ENCODE data around the gene LRMDA.

The LRMDA gene

GRCh38 chr10:75712242-75712880 is 280.9 kb downstream of the LRMDA start:
- no peak for DNase-seq
- peaks cover 16% of the 10 kb centered on the region for H3K27me3 ChIP-seq (ENCODE audit: insufficient read depth, low read length, poor library complexity)
- ATAC-seq (ENCODE audit: insufficient read depth, low read depth): no peak
- no peak overlapping the region for H3K9ac ChIP-seq (ENCODE audit: low read depth, low read length)
- H3K27ac ChIP-seq (ENCODE audit: low read length): no peak overlapping the region
- H4K20me1 ChIP-seq (ENCODE audit: insufficient read depth, low read length): no peaks in the 10 kb centered on the region; the same call in 1 of the 2 replicates
- H3K4me2 ChIP-seq (ENCODE audit: insufficient read depth, low read length): no peak overlapping the region
- no peaks in the 10 kb centered on the region for H3K36me3 ChIP-seq (ENCODE audit: insufficient read depth, low read length)
- no peak overlapping the region for H3K4me3 ChIP-seq (ENCODE audit: low read depth in 1 of 2, low read length in 2 of 2)
- no peaks in the 10 kb centered on the region for H3K9me3 ChIP-seq (ENCODE audit: insufficient read depth, low read length, severe bottlenecking)
- H3K4me1 ChIP-seq (ENCODE audit: insufficient read depth, low read length): no peaks in the 10 kb centered on the region
- no peak overlapping the region for H2AFZ ChIP-seq (ENCODE audit: low read depth, low read length)
- TF ChIP-seq EZH2 (IDR thresholded peaks at IDR 0.05; ENCODE audit: borderline replicate concordance, low read depth, low read length, severe bottlenecking): no peak
- H3K79me2 ChIP-seq (ENCODE audit: insufficient read depth, low read length): no peaks in the 10 kb centered on the region

- H3K27me3 ChIP-seq (ENCODE audit: insufficient read depth, low read length, poor library complexity): peaks cover 13% of the 10 kb centered on the region
- H3K36me3 ChIP-seq (ENCODE audit: insufficient read depth, low read length): no peaks in the 10 kb centered on the region
- no peak overlapping the region for H3K4me2 ChIP-seq (ENCODE audit: insufficient read depth, low read length)
- DNase-seq (no peak), ATAC-seq (ENCODE audit: insufficient read depth, low read depth) (no peak)
- H3K4me3 ChIP-seq (ENCODE audit: low read depth in 1 of 2, low read length in 2 of 2): no peak overlapping the region
- TF ChIP-seq CTCF (IDR thresholded peaks at IDR 0.05; ENCODE audit: borderline replicate concordance, extremely low read depth, low read length, poor library complexity, severe bottlenecking): no peak
- TF ChIP-seq EZH2 (IDR thresholded peaks at IDR 0.05; ENCODE audit: borderline replicate concordance, low read depth, low read length, severe bottlenecking): no peak
- H2AFZ ChIP-seq (ENCODE audit: low read depth, low read length): no peak overlapping the region
- no peaks in the 10 kb centered on the region for H3K9me3 ChIP-seq (ENCODE audit: insufficient read depth, low read length, severe bottlenecking)
- no peak overlapping the region for H3K27ac ChIP-seq (ENCODE audit: low read length)
- no peaks in the 10 kb centered on the region for H3K4me1 ChIP-seq (ENCODE audit: insufficient read depth, low read length)
- H4K20me1 ChIP-seq (ENCODE audit: insufficient read depth, low read length): no peaks in the 10 kb centered on the region
- no peak overlapping the region for H3K9ac ChIP-seq (ENCODE audit: low read depth, low read length)
- no peaks in the 10 kb centered on the region for H3K79me2 ChIP-seq (ENCODE audit: insufficient read depth, low read length)
Measured at GRCh38 chr10:75716506-75716905, 285.1 kb downstream of the LRMDA start.

- TF ChIP-seq CTCF (IDR thresholded peaks at IDR 0.05; ENCODE audit: borderline replicate concordance, extremely low read depth, low read length, poor library complexity, severe bottlenecking) (no peak), EZH2 (IDR thresholded peaks at IDR 0.05; ENCODE audit: borderline replicate concordance, low read depth, low read length, severe bottlenecking) (no peak)
Measured at GRCh38 chr10:75717126-75717916, 285.9 kb downstream of the LRMDA start.

GRCh38 chr10:75718991-75719390 is 287.6 kb downstream of the LRMDA start:
- Histone ChIP-seq H3K36me3 (ENCODE audit: insufficient read depth, low read length) (no peaks in the 10 kb centered on the region), H3K27ac (ENCODE audit: low read length) (no peak overlapping the region), H3K9ac (ENCODE audit: low read depth, low read length) (no peak overlapping the region), H3K4me3 (ENCODE audit: low read depth in 1 of 2, low read length in 2 of 2) (no peak overlapping the region), H3K4me2 (ENCODE audit: insufficient read depth, low read length) (no peak overlapping the region), H3K9me3 (ENCODE audit: insufficient read depth, low read length, severe bottlenecking) (no peaks in the 10 kb centered on the region), H3K79me2 (ENCODE audit: insufficient read depth, low read length) (no peaks in the 10 kb centered on the region), H3K4me1 (ENCODE audit: insufficient read depth, low read length) (no peaks in the 10 kb centered on the region), H4K20me1 (ENCODE audit: insufficient read depth, low read length) (no peaks in the 10 kb centered on the region), H2AFZ (ENCODE audit: low read depth, low read length) (no peak overlapping the region), H3K27me3 (ENCODE audit: insufficient read depth, low read length, poor library complexity) (peaks cover 7% of the 10 kb centered on the region)
- no peak for ATAC-seq (ENCODE audit: insufficient read depth, low read depth)
- no peak for DNase-seq
- TF ChIP-seq EZH2 (IDR thresholded peaks at IDR 0.05; ENCODE audit: borderline replicate concordance, low read depth, low read length, severe bottlenecking): no peak

More at GRCh38 chr10:75717126-75717916, 285.9 kb downstream of the LRMDA start:
- ATAC-seq (ENCODE audit: insufficient read depth, low read depth): no peak
- H3K27ac ChIP-seq (ENCODE audit: low read length): no peak overlapping the region
- H3K9me3 ChIP-seq (ENCODE audit: insufficient read depth, low read length, severe bottlenecking): no peaks in the 10 kb centered on the region
- H3K4me1 ChIP-seq (ENCODE audit: insufficient read depth, low read length): no peaks in the 10 kb centered on the region
- H3K4me2 ChIP-seq (ENCODE audit: insufficient read depth, low read length): no peak overlapping the region
- peaks cover 10% of the 10 kb centered on the region for H3K27me3 ChIP-seq (ENCODE audit: insufficient read depth, low read length, poor library complexity)
- no peak overlapping the region for H3K4me3 ChIP-seq (ENCODE audit: low read depth in 1 of 2, low read length in 2 of 2)
- no peak for DNase-seq
- H3K9ac ChIP-seq (ENCODE audit: low read depth, low read length): no peak overlapping the region
- H3K79me2 ChIP-seq (ENCODE audit: insufficient read depth, low read length): no peaks in the 10 kb centered on the region
- H4K20me1 ChIP-seq (ENCODE audit: insufficient read depth, low read length): no peaks in the 10 kb centered on the region
- no peaks in the 10 kb centered on the region for H3K36me3 ChIP-seq (ENCODE audit: insufficient read depth, low read length)
- no peak overlapping the region for H2AFZ ChIP-seq (ENCODE audit: low read depth, low read length)

Measured in DND-41 (cell line).